ENCODE measurements around the gene CRIM1. TPM values are rescaled to one million over a fixed set of nuclear protein-coding genes. Genes with fewer than 3 reads are reported as not detected.

Gene CRIM1
- polyA plus RNA-seq, 4 donors: 0.89 to 26.2 (median 9.2) TPM

GRCh38 chr2:36343606-36344005, 12.0 kb upstream of the CRIM1 start:
- no peak overlapping the region for H3K4me3 ChIP-seq (ENCODE audit: low read depth in 1 of 3, low read length in 3 of 3)
- no peaks in the 10 kb centered on the region for H3K36me3 ChIP-seq (ENCODE audit: control insufficient read depth in 3 of 3, insufficient read depth in 2 of 3, low read depth in 1 of 3, low read length in 3 of 3)
- DNase-seq (no peak), FAIRE-seq (no peak)
- no peaks in the 10 kb centered on the region for H3K27me3 ChIP-seq (ENCODE audit: control insufficient read depth in 3 of 3, insufficient read depth in 3 of 3, low read length in 3 of 3)
- WGBS, 3 donors: 85 to 91% (median 85%) methylated on average over 3 of the region's 3 CpGs
- no peaks in the 10 kb centered on the region for H3K9me3 ChIP-seq (ENCODE audit: control insufficient read depth in 2 of 2, insufficient read depth in 1 of 2, low read depth in 1 of 2, low read length in 1 of 2)
- H3K27ac ChIP-seq (ENCODE audit: low read depth in 1 of 3, low read length in 2 of 3): no peak overlapping the region
- no peaks in the 10 kb centered on the region for H3K4me1 ChIP-seq (ENCODE audit: control insufficient read depth in 3 of 3, insufficient read depth in 2 of 3, low read depth in 1 of 3, low read length in 2 of 3)

GRCh38 chr2:36348721-36349120, 6.9 kb upstream of the CRIM1 start:
- no peak for FAIRE-seq

GRCh38 chr2:36351291-36351690, 4.3 kb upstream of the CRIM1 start:
- no peak overlapping the region for H3K4me3 ChIP-seq (ENCODE audit: low read depth in 1 of 3, low read length in 3 of 3)
- no peaks in the 10 kb centered on the region for H3K27me3 ChIP-seq (ENCODE audit: control insufficient read depth in 3 of 3, insufficient read depth in 3 of 3, low read length in 3 of 3)
- DNase-seq: no peak
- no peaks in the 10 kb centered on the region for H3K36me3 ChIP-seq (ENCODE audit: control insufficient read depth in 3 of 3, insufficient read depth in 2 of 3, low read depth in 1 of 3, low read length in 3 of 3)
- H3K9me3 ChIP-seq (ENCODE audit: control insufficient read depth in 2 of 2, insufficient read depth in 1 of 2, low read depth in 1 of 2, low read length in 1 of 2): no peaks in the 10 kb centered on the region
- WGBS, 3 donors: 91 to 95% (median 94%) methylated on average over 2 of the region's 2 CpGs
- no peak for FAIRE-seq
- H3K27ac ChIP-seq (ENCODE audit: low read depth in 1 of 3, low read length in 2 of 3): no peak overlapping the region
- no peaks in the 10 kb centered on the region for H3K4me1 ChIP-seq (ENCODE audit: control insufficient read depth in 3 of 3, insufficient read depth in 2 of 3, low read depth in 1 of 3, low read length in 2 of 3)

More at GRCh38 chr2:36348721-36349120, 6.9 kb upstream of the CRIM1 start:
- Histone ChIP-seq H3K27me3 (ENCODE audit: control insufficient read depth in 3 of 3, insufficient read depth in 3 of 3, low read length in 3 of 3) (no peaks in the 10 kb centered on the region), H3K4me3 (ENCODE audit: low read depth in 1 of 3, low read length in 3 of 3) (no peak overlapping the region), H3K9me3 (ENCODE audit: control insufficient read depth in 2 of 2, insufficient read depth in 1 of 2, low read depth in 1 of 2, low read length in 1 of 2) (no peaks in the 10 kb centered on the region), H3K27ac (ENCODE audit: low read depth in 1 of 3, low read length in 2 of 3) (no peak overlapping the region), H3K4me1 (ENCODE audit: control insufficient read depth in 3 of 3, insufficient read depth in 2 of 3, low read depth in 1 of 3, low read length in 2 of 3) (no peaks in the 10 kb centered on the region), H3K36me3 (ENCODE audit: control insufficient read depth in 3 of 3, insufficient read depth in 2 of 3, low read depth in 1 of 3, low read length in 3 of 3) (no peaks in the 10 kb centered on the region)
- 77 to 81% (median 78%) methylated on average over 2 of the region's 2 CpGs for WGBS, 3 donors
- no peak for DNase-seq

GRCh38 chr2:36351736-36352349, 3.7 kb upstream of the CRIM1 start:
- Histone ChIP-seq H3K4me3 (ENCODE audit: low read depth in 1 of 3, low read length in 3 of 3) (no peak overlapping the region), H3K9me3 (ENCODE audit: control insufficient read depth in 2 of 2, insufficient read depth in 1 of 2, low read depth in 1 of 2, low read length in 1 of 2) (no peaks in the 10 kb centered on the region), H3K4me1 (ENCODE audit: control insufficient read depth in 3 of 3, insufficient read depth in 2 of 3, low read depth in 1 of 3, low read length in 2 of 3) (no peaks in the 10 kb centered on the region), H3K27me3 (ENCODE audit: control insufficient read depth in 3 of 3, insufficient read depth in 3 of 3, low read length in 3 of 3) (no peaks in the 10 kb centered on the region), H3K27ac (ENCODE audit: low read depth in 1 of 3, low read length in 2 of 3) (no peak overlapping the region), H3K36me3 (ENCODE audit: control insufficient read depth in 3 of 3, insufficient read depth in 2 of 3, low read depth in 1 of 3, low read length in 3 of 3) (no peaks in the 10 kb centered on the region)
- WGBS, 3 donors: 20 to 27% (median 22%) methylated on average over 10 of the region's 10 CpGs
- DNase-seq: peak; percentile 58 to 61
- no peak for FAIRE-seq

- Histone ChIP-seq H3K4me3 (ENCODE audit: low read depth in 1 of 3, low read length in 3 of 3) (no peak overlapping the region), H3K4me1 (ENCODE audit: control insufficient read depth in 3 of 3, insufficient read depth in 2 of 3, low read depth in 1 of 3, low read length in 2 of 3) (no peaks in the 10 kb centered on the region), H3K9me3 (ENCODE audit: control insufficient read depth in 2 of 2, insufficient read depth in 1 of 2, low read depth in 1 of 2, low read length in 1 of 2) (no peaks in the 10 kb centered on the region), H3K36me3 (ENCODE audit: control insufficient read depth in 3 of 3, insufficient read depth in 2 of 3, low read depth in 1 of 3, low read length in 3 of 3) (no peaks in the 10 kb centered on the region), H3K27ac (ENCODE audit: low read depth in 1 of 3, low read length in 2 of 3) (no peak overlapping the region), H3K27me3 (ENCODE audit: control insufficient read depth in 3 of 3, insufficient read depth in 3 of 3, low read length in 3 of 3) (no peaks in the 10 kb centered on the region)
- FAIRE-seq (no peak), DNase-seq (no peak)
- WGBS, 3 donors: 66 to 77% (median 68%) methylated on average over 3 of the region's 3 CpGs
These were observed 2.9 kb upstream of the CRIM1 start for GRCh38 chr2:36352701-36353100.

- H3K4me3 ChIP-seq (ENCODE audit: low read depth in 1 of 3, low read length in 3 of 3): peak overlapping the region; percentile 45 to 89 (median 58)
- H3K27me3 ChIP-seq (ENCODE audit: control insufficient read depth in 3 of 3, insufficient read depth in 3 of 3, low read length in 3 of 3): no peaks in the 10 kb centered on the region
- 20 to 33% (median 30%) methylated on average over 11 of the region's 11 CpGs for WGBS, 3 donors
- peaks cover 0 to 6% (median 2%) of the 10 kb centered on the region in 3 donors for H3K4me1 ChIP-seq (ENCODE audit: control insufficient read depth in 3 of 3, insufficient read depth in 2 of 3, low read depth in 1 of 3, low read length in 2 of 3)
- H3K36me3 ChIP-seq (ENCODE audit: control insufficient read depth in 3 of 3, insufficient read depth in 2 of 3, low read depth in 1 of 3, low read length in 3 of 3): no peaks in the 10 kb centered on the region
- FAIRE-seq (no peak), DNase-seq (no peak)
- no peaks in the 10 kb centered on the region for H3K9me3 ChIP-seq (ENCODE audit: control insufficient read depth in 2 of 2, insufficient read depth in 1 of 2, low read depth in 1 of 2, low read length in 1 of 2)
- peak overlapping the region in 2 of 3 donors; percentile 55 to 64 for H3K27ac ChIP-seq (ENCODE audit: low read depth in 1 of 3, low read length in 2 of 3)
These were observed 797 bp upstream of the CRIM1 start for GRCh38 chr2:36354811-36355150.

GRCh38 chr2:36355890-36356297, 316 bp downstream of the CRIM1 start:
- FAIRE-seq: no peak
- 0 to 7% (median 1%) methylated on average over 3 to 54 of the region's 55 CpGs for WGBS, 3 donors
- H3K4me1 ChIP-seq (ENCODE audit: control insufficient read depth in 3 of 3, insufficient read depth in 2 of 3, low read depth in 1 of 3, low read length in 2 of 3): peaks cover 0 to 6% (median 2%) of the 10 kb centered on the region in 3 donors

GRCh38 chr2:36356298-36356989, 866 bp downstream of the CRIM1 start:
- DNase-seq (peak; percentile 51 to 56), FAIRE-seq (no peak)
- Histone ChIP-seq H3K36me3 (ENCODE audit: control insufficient read depth in 3 of 3, insufficient read depth in 2 of 3, low read depth in 1 of 3, low read length in 3 of 3) (no peaks in the 10 kb centered on the region), H3K4me1 (ENCODE audit: control insufficient read depth in 3 of 3, insufficient read depth in 2 of 3, low read depth in 1 of 3, low read length in 2 of 3) (peaks cover 0 to 6% (median 2%) of the 10 kb centered on the region in 3 donors), H3K27me3 (ENCODE audit: control insufficient read depth in 3 of 3, insufficient read depth in 3 of 3, low read length in 3 of 3) (no peaks in the 10 kb centered on the region), H3K9me3 (ENCODE audit: control insufficient read depth in 2 of 2, insufficient read depth in 1 of 2, low read depth in 1 of 2, low read length in 1 of 2) (no peaks in the 10 kb centered on the region), H3K27ac (ENCODE audit: low read depth in 1 of 3, low read length in 2 of 3) (peak overlapping the region; percentile 13 to 92 (median 66)), H3K4me3 (ENCODE audit: low read depth in 1 of 3, low read length in 3 of 3) (peak overlapping the region; percentile 89 to 93 (median 91))
- WGBS, 3 donors: 0 to 1% (median 1%) methylated on average over 41 to 74 of the region's 74 CpGs

More at GRCh38 chr2:36355890-36356297, 316 bp downstream of the CRIM1 start:
- Histone ChIP-seq H3K27ac (ENCODE audit: low read depth in 1 of 3, low read length in 2 of 3) (peak overlapping the region; percentile 9 to 92 (median 66)), H3K36me3 (ENCODE audit: control insufficient read depth in 3 of 3, insufficient read depth in 2 of 3, low read depth in 1 of 3, low read length in 3 of 3) (no peaks in the 10 kb centered on the region), H3K4me3 (ENCODE audit: low read depth in 1 of 3, low read length in 3 of 3) (peak overlapping the region; percentile 89 to 93 (median 91)), H3K9me3 (ENCODE audit: control insufficient read depth in 2 of 2, insufficient read depth in 1 of 2, low read depth in 1 of 2, low read length in 1 of 2) (no peaks in the 10 kb centered on the region), H3K27me3 (ENCODE audit: control insufficient read depth in 3 of 3, insufficient read depth in 3 of 3, low read length in 3 of 3) (no peaks in the 10 kb centered on the region)
- DNase-seq: peak in 1 of 2 donors; percentile 77
